Measurements from ENCODE around the gene RFPL1.

The RFPL1 gene

GRCh38 chr22:29443452-29443851, 5.1 kb downstream of the RFPL1 start:
- DNase-seq (ENCODE audit: low read depth), result no peak

DNA sequence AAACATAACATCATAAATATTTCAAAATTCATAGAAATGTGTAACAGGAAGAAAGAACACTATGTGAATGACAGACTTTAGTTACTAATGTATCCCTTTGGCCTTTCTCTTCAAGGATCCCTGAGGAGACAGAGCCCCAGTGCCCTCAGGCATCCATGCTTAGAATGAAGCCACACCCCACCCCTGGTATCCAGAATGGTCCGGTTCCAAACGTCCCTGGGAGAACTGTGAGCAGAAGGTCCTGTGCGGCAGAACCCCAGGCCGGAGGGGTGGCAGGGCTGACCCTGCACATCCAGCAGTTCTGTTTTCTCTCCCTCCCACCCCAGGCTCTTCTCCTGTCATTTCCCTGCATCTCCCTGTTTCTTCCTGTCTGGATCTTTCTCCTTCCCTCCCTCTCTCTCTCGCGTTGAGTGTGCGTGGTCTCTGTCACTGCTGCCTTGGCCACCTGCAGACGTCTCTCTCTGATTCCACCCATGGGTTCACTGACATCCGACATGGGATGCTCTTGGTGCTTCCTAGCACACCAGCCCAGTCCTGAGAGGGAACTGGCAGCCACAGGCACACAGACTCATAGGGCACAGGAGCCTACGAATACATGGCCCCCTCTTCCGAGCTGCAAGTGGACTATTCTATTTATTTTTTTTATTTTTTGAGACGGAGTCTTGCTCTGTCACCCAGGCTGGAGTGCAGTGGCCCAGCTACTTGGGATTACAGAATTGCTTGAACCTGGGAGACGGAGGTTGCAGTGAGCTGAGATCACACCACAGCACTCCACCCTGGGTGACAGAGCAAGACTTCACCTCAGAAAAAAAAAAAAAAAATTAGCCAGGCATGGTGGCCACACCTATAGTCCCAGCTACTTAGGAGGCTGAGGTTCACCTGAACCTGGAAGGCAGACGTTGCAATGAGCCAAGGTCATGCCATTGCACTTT, 5.7 kb downstream of the RFPL1 start:
- DNase-seq (ENCODE audit: low read depth), result no peak

DNA sequence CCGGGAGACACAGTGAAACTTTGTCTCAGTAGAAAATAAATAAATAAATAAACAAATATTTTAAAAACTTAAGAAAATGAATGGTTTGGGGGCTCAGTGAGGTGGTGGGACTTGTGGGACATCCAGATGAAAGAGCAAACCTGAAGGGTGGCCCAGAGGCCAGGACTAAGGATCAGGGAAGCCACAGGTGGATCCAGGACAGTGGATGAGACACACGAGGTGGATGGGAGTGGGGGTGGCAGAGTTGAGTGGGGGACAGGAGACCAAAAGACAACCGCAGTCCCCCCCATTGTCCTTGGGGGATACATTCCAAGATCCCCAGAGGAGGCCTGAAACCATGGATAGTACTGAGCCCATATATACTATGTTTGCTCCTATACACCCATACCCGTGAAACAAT, 7.1 kb downstream of the RFPL1 start:
- DNase-seq (ENCODE audit: low read depth), result no peak

DNA sequence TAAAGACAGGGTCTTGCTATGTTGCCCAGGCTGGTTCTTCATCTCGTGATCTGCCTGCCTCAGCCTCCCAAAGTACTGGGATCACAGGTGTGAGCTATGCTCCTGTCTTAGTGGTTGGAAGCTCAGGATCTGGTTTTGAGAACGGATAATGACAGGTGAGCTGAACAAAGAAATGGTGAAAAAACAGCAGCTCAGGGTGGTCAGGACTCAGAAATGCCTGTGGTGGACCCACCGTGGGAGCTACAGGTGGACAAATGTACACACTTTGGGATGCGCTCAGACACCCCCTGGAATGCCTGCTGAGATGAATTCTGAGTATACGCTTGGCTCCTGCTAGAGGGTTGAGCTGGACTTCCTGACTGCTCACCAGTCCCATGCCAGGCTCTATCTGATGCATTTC, 9.5 kb downstream of the RFPL1 start:
- DNase-seq (ENCODE audit: low read depth), result no peak

- DNase-seq (ENCODE audit: low read depth), result no peak
Observed at GRCh38 chr22:29449296-29449875, 11.0 kb downstream of the RFPL1 start.

DNA sequence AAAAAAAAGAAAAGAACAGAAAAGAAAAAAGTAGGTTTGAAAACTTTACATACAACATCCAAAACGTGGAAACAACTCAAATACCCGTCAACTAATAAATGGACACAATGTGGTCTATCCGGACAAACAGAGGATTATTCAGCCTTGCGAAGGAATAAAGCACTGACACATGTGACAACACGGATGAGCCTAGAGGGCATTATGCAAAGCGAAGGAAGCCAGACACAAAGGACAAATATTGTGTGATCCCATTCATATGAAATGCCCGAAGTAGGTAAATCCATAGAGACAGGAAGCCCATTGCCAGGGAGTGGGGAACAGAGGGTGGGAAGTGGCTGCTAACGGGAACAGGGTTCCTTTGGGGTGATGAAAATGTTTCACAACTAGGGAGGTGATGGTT, 11.8 kb downstream of the RFPL1 start:
- no peak for DNase-seq (ENCODE audit: low read depth)

GRCh38 chr22:29451863-29452262, 13.5 kb downstream of the RFPL1 start:
- no peak for DNase-seq (ENCODE audit: low read depth)

GRCh38 chr22:29454276-29454675, 15.9 kb downstream of the RFPL1 start:
- no peak for DNase-seq (ENCODE audit: low read depth)

- DNase-seq (ENCODE audit: low read depth), result no peak
Observed at GRCh38 chr22:29456211-29456671, 17.9 kb downstream of the RFPL1 start.

GRCh38 chr22:29457730-29458129, 19.3 kb downstream of the RFPL1 start:
- no peak for DNase-seq (ENCODE audit: low read depth)

DNA sequence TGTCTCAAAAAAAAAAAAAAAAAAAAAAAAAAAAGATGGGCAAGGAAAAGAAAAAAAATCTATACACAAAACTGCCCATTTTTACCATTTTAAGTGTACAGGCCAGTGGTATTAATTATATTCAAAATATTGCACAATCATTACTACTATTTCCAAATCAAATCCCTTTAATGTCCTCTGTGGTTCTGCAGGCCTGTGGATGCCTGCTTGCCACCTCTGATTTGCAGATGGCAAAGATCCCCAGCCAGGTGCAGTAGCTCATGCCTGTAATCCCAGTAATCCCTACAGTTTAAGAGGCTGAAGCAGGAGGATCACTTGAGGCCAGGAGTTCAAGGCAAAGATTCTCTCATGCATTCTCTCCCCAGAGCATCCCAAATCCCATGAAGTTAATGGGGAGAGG, 20.2 kb downstream of the RFPL1 start:
- DNase-seq (ENCODE audit: low read depth), result no peak

DNA sequence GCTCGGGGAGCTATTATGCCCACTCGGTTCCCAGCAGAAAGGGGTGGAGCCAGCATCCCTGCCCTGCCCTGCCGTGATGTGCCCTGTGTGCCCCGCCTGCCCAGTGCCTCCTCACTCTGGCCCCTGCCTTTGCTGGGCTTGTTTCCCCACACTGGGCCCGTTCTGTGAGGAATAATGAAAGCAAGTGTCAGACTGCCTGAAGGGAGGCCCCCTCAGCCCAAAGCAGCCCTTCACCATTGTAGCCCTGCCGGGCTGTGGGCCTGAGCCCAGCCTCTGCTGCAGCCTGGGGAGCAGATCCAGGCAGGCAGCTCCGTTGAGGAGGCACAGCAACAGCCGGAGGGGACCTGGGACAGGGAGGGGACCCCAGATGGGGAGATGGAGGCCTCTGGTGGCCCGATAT, 21.4 kb downstream of the RFPL1 start:
- DNase-seq (ENCODE audit: low read depth), result no peak

GRCh38 chr22:29461263-29461662, 22.9 kb downstream of the RFPL1 start:
- DNase-seq (ENCODE audit: low read depth), result no peak

- DNase-seq (ENCODE audit: low read depth), result no peak
Observed at GRCh38 chr22:29463629-29464028, 25.2 kb downstream of the RFPL1 start.

DNA sequence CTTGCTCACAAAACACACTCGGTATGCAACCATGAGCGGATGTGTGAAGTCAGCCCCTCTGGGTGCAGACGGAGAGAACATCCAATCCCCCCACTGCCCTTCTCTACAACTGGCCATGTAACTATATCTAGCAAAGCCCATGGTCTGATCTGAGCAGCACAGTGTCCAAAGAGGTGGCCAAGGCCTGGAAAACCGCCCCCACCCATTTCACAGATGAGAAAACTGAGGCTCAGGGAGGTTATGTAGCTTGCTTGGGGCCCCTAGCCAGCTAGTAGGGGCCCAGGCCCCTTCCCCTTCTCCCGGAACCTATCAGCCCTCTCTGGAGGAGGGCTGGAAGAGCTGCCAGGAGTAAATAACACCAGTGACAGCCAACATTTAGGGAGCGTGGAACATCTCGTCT, 26.2 kb downstream of the RFPL1 start:
- no peak for DNase-seq (ENCODE audit: low read depth)

DNA sequence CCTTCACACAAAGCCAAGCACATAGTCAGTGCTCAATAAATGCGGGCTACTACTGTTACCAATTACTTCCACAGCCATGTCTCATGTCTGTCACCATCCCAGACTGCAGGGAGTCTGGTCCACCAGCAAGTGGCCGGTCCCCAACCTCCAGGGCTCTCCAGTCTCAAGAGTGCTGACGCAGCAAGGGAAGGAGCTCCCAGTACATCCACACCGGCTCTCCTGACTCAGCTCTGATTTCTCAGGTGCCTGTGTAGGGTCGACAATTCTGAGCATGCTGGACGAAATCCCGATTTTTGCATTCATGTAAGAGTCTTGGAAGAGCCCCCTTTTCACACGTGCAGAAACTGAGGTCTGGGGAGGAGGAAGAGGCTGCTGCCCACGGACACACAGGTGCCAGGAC, 31.4 kb downstream of the RFPL1 start:
- no peak for DNase-seq (ENCODE audit: low read depth)

GRCh38 chr22:29470159-29470855, 31.9 kb downstream of the RFPL1 start:
- peak; percentile 15 for DNase-seq (ENCODE audit: low read depth)

- no peak for DNase-seq (ENCODE audit: low read depth)
Observed at GRCh38 chr22:29473001-29473400, 34.6 kb downstream of the RFPL1 start.

- no peak for DNase-seq (ENCODE audit: low read depth)
Observed at GRCh38 chr22:29475550-29475949, 37.2 kb downstream of the RFPL1 start.

DNA sequence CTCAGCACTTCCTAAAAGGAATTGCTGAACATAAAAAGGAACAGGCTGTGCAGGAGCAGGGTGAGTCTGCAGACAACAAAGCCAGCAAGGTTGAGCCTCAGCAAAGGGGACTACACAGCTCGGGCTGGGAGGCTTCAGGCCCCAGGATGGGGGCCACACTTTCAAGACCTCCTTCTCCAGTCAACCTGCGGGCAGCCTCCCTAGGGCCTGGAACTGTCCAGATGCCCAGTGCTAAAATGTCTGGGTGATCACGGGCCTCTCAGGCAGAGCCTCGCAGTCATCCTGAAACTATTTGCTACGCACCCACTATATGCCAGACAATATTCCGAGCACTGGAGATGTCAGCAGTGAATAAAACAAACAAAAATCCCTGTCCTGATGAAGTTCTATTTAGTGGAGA, 37.7 kb downstream of the RFPL1 start:
- no peak for DNase-seq (ENCODE audit: low read depth)

DNA sequence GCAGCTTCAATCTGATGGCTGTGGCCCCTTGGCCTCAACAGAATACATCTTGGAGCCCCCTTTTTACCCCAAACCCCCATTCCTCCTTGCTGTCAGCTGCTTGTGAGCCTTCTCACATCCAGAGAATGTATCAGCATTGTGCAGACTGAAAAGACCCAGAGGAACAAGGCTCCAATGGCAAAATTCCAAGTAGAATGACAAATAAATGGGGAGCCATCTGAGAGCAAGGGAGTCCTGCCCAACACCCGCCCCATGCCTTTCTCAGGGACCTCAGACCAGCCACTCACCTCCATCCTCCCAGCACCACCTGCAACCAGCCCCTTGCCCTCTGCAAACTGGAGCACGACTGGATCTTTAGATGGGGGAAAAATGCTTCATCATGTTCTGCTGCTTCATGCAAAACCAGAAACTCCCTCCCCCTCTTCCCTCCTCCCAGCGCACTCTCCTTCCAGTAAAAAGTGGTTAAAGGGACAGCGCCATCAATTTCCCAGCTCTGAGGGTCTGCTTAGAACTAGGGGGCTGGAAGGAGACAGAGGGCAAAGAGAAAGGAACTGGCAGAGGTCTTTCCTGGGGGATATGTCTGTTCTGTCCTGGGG, 39.4 kb downstream of the RFPL1 start:
- no peak for DNase-seq (ENCODE audit: low read depth)
